ENCODE measurements around the gene TRIM4.
"Not testable (repeated sequence)": the region's sequence is repeated elsewhere in the genome, so short reads cannot be mapped to it uniquely, and the experiment has no call there.

DNA sequence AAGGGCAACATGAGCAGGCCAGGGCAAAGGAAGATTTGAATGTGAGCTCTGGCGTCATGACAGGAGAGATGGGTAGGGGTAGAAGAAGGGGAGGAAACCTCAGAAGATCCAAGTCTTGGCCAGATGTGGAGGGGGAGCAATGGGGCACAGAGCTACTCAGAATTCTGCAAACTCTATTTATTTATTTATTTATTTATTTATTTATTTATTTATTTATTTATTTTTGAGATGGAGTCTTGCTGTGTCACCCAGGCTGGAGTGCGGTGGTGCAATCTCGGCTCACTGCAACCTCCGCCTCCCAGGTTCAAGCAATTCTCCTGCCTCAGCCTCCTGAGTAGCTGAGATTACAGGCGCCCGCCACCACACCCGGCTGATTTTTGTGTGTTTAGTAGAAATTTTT lies 35.3 kb upstream of the TRIM4 start:
- TF ChIP-seq, protein P1, sequence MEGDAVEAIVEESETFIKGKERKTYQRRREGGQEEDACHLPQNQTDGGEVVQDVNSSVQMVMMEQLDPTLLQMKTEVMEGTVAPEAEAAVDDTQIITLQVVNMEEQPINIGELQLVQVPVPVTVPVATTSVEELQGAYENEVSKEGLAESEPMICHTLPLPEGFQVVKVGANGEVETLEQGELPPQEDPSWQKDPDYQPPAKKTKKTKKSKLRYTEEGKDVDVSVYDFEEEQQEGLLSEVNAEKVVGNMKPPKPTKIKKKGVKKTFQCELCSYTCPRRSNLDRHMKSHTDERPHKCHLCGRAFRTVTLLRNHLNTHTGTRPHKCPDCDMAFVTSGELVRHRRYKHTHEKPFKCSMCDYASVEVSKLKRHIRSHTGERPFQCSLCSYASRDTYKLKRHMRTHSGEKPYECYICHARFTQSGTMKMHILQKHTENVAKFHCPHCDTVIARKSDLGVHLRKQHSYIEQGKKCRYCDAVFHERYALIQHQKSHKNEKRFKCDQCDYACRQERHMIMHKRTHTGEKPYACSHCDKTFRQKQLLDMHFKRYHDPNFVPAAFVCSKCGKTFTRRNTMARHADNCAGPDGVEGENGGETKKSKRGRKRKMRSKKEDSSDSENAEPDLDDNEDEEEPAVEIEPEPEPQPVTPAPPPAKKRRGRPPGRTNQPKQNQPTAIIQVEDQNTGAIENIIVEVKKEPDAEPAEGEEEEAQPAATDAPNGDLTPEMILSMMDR (IDR thresholded peaks at IDR 0.05), result not testable (repeated sequence)
- not testable (repeated sequence) for TF ChIP-seq POLR2A (IDR thresholded peaks at IDR 0.05)

Measured in vagina (tissue), 2 donors.